Hepatocyte (in vitro differentiated cells): Measurements from ENCODE around the gene CMIP. TPM values are rescaled to one million over a fixed set of nuclear protein-coding genes. Genes with fewer than 3 reads are reported as not detected.

ENCODE experiments used
- DNase-seq: peaks from one replicate; pipeline ENCODE4 v3.0.0-alpha.2; 2016; ENCODE audit warnings: low spot score
- H2AFZ ChIP-seq: fragments of 200-600 bp; sonication (generic); 2 replicates; pipeline ENCODE4 v1.6.0; 2016; ENCODE audit warnings: antibody characterized with exemption, mild to moderate bottlenecking
- H3K27ac ChIP-seq: fragments of 200-600 bp; sonication (generic); 2 replicates; pipeline ENCODE4 v1.5.1; 2016; ENCODE audit warnings: mild to moderate bottlenecking
- H3K27me3 ChIP-seq: fragments of 200-600 bp; sonication (generic); 2 replicates; pipeline ENCODE4 v1.6.1; 2016
- H3K36me3 ChIP-seq: fragments of 200-600 bp; sonication (generic); replicated peaks from 2 replicates; pipeline ENCODE4 v1.5.1; 2016; ENCODE audit warnings: low read depth; ENCODE audit not compliant: insufficient read depth
- H3K4me1 ChIP-seq: fragments of 200-600 bp; sonication (generic); 2 replicates; pipeline ENCODE4 v1.5.1; 2016; ENCODE audit warnings: mild to moderate bottlenecking, moderate library complexity; ENCODE audit not compliant: insufficient read depth
- H3K4me2 ChIP-seq: fragments of 200-600 bp; sonication (generic); 2 replicates; pipeline ENCODE4 v1.6.0; 2016
- H3K4me3 ChIP-seq: fragments of 200-600 bp; sonication (generic); 2 replicates; pipeline ENCODE4 v1.5.1; 2016; ENCODE audit warnings: mild to moderate bottlenecking
- H3K79me2 ChIP-seq: fragments of 200-600 bp; sonication (generic); 2 replicates; pipeline ENCODE4 v1.6.0; 2017; ENCODE audit warnings: mild to moderate bottlenecking
- H3K9me2 ChIP-seq: fragments of 200-600 bp; sonication (generic); replicated peaks from 2 replicates; pipeline ENCODE4 v1.6.0; 2017; ENCODE audit warnings: mild to moderate bottlenecking; ENCODE audit not compliant: insufficient read depth
- H3K9me3 ChIP-seq: fragments of 200-600 bp; sonication (generic); 2 replicates; pipeline ENCODE4 v1.5.1; 2016; ENCODE audit warnings: low read depth, mild to moderate bottlenecking
- H4K20me1 ChIP-seq: fragments of 200-600 bp; sonication (generic); 2 replicates; pipeline ENCODE4 v1.6.0; 2016; ENCODE audit warnings: mild to moderate bottlenecking; ENCODE audit not compliant: insufficient read depth, poor library complexity, severe bottlenecking
- EZH2 ChIP-seq: fragments of 200-600 bp; sonication (generic); IDR thresholded peaks from 2 replicates; pipeline ENCODE4 v1.6.1; 2016; ENCODE audit warnings: antibody characterized with exemption, mild to moderate bottlenecking, borderline replicate concordance
- EZH2phosphoT487 ChIP-seq: fragments of 200-600 bp; sonication (generic); IDR thresholded peaks from one replicate; pipeline ENCODE4 v1.6.1; 2018; ENCODE audit warnings: antibody characterized with exemption, mild to moderate bottlenecking, low read depth, moderate library complexity; ENCODE audit not compliant: unreplicated experiment, severe bottlenecking
- WGBS: methylation state at CpG from one replicate; pipeline ENCODE4 v1.1.6; 2016; ENCODE audit warnings: low lambda C conversion rate; ENCODE audit errors: missing lambda C conversion rate; 5-methylcytosine and 5-hydroxymethylcytosine counted together
- polyA plus RNA-seq: library from polyadenylated mRNA; unstranded; fragments of >200 nt; fragmentation: Nextera tagmentation; extraction: Ambion mirVana; gene quantifications from 2 replicates; pipeline ENCODE4 v1.2.1, GENCODE V29; 2016
- total RNA-seq: library from RNA; depleted of rRNA; stranded (reverse); fragments of >200 nt; gene quantifications from 2 replicates; pipeline ENCODE4 v1.2.3, GENCODE V29; 2014
- TF ChIP-seq, protein P1 (sequence below): fragments of 200-600 bp; sonication (generic); IDR thresholded peaks from 2 replicates; pipeline ENCODE4 v1.5.1; 2016; ENCODE audit warnings: antibody characterized with exemption, mild to moderate bottlenecking; ENCODE audit not compliant: poor library complexity

The CMIP gene
- total and polyA plus RNA-seq, 2 experiments from 2014 or later: 5.8 to 17.8 TPM

DNA sequence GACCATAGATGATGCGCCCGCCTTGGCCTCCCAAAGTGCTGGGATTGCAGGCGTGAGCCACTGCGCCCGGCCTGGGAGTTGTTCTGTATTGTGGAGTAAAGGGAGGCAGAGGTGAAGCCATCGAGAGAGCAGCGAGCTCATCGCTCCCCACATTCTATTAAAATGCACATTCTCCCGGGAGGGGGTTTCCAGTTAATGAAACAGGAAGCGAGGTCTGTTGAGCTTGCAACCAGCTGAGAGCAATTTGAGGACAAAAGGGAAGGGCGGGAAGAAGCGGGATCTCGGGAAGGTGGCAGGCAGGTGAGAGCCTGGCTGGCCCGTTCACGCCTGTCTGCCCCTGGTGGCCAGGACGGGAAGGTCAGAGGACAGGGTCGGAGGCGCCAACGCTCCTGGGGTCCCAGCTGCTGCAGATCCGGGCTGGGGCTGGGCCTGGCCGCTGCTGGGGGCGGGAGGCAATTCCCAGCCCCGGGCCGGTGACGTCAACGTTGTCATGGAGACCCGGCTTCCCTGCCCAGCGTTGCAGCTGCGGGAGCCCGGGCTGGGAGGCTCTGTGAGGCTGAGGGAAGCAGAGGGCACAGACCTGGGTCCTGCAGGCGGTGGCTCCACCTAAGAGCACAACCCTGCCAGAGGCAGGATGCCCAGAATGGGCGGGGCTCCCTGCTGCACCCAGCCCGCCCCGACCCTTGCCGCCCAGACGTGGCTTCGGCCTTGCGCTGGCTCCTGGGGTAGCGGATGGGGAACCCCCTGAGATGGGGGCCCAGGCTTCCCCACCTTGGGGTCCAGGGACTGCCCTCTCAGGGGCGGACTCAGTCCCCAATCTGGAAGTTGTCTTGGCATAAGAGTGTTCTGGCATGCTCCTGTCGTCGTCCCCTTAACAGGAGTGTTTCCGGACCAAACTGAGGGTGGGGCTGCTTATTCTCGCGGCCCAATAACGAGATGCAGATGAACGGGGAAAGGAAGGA, 285.8 kb downstream of the CMIP start:
- no peak for TF ChIP-seq EZH2
- TF ChIP-seq, protein P1, sequence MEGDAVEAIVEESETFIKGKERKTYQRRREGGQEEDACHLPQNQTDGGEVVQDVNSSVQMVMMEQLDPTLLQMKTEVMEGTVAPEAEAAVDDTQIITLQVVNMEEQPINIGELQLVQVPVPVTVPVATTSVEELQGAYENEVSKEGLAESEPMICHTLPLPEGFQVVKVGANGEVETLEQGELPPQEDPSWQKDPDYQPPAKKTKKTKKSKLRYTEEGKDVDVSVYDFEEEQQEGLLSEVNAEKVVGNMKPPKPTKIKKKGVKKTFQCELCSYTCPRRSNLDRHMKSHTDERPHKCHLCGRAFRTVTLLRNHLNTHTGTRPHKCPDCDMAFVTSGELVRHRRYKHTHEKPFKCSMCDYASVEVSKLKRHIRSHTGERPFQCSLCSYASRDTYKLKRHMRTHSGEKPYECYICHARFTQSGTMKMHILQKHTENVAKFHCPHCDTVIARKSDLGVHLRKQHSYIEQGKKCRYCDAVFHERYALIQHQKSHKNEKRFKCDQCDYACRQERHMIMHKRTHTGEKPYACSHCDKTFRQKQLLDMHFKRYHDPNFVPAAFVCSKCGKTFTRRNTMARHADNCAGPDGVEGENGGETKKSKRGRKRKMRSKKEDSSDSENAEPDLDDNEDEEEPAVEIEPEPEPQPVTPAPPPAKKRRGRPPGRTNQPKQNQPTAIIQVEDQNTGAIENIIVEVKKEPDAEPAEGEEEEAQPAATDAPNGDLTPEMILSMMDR: peak; percentile 63
- H3K79me2 ChIP-seq: no peaks in the 10 kb centered on the region
- H3K27ac ChIP-seq: peak overlapping the region; percentile 68
- peak overlapping the region; percentile 53 for H2AFZ ChIP-seq
- H3K36me3 ChIP-seq: no peaks in the 10 kb centered on the region
- WGBS: 19% methylated on average over 47 of the region's 47 CpGs
- H3K27me3 ChIP-seq: no peaks in the 10 kb centered on the region
- peaks cover 10% of the 10 kb centered on the region for H3K4me1 ChIP-seq
- H4K20me1 ChIP-seq: no peaks in the 10 kb centered on the region
- H3K9me2 ChIP-seq: no peaks in the 10 kb centered on the region
- H3K4me2 ChIP-seq: peak overlapping the region; percentile 83
- H3K9me3 ChIP-seq: no peaks in the 10 kb centered on the region
- no peak overlapping the region for H3K4me3 ChIP-seq
- DNase-seq: peak; percentile 90

DNA sequence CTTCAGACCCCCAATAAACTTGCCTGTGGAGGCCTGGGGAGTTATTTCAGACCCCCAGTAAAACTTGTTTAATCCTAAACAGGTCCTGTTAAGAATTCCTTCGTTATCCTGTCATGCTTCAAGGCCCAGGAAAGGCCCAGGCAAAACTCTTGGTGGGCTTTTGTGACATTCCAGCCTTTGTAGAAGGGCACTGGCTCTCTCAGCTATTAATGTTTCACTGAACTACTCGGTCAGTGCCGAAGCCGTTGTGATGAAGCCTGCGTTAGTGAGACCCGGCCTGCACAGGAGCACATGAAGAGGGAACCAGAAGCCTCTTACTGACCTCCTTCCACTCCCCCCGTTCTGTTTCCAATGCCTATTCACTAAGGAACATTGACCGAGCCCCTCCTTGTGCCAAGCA, 287.0 kb downstream of the CMIP start:
- TF ChIP-seq, protein P1: no peak
- TF ChIP-seq EZH2 (no peak), EZH2phosphoT487 (no peak)
- DNase-seq: no peak
- Histone ChIP-seq H3K27ac (no peak overlapping the region), H3K79me2 (no peaks in the 10 kb centered on the region), H3K4me3 (no peak overlapping the region), H3K4me1 (peaks cover 10% of the 10 kb centered on the region), H4K20me1 (no peaks in the 10 kb centered on the region), H3K4me2 (no peak overlapping the region), H3K9me2 (no peaks in the 10 kb centered on the region), H3K9me3 (no peaks in the 10 kb centered on the region), H3K36me3 (no peaks in the 10 kb centered on the region), H2AFZ (no peak overlapping the region), H3K27me3 (no peaks in the 10 kb centered on the region)
- 60% methylated on average over 8 of the region's 8 CpGs for WGBS

DNA sequence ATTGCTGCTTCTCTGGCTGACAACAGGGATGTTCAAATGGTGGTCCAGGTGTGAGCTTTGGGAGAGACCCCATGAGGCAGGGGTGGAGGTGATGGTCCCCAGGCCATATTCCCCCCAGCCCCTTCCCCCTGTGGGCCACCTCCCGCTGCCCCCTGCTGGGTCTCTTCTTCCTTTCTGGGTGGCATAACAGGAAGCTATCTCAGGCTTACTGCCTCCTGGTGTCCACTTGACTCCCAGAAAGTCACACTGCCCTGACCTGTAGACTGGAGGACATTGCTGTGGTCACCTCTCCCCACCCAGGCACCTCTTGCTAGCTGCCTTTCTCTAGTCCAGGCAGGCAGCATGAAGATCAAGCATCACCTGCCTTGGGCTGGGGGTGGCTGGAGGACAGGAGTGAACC, 288.1 kb downstream of the CMIP start:
- H3K79me2 ChIP-seq: no peaks in the 10 kb centered on the region
- H3K9me2 ChIP-seq: no peaks in the 10 kb centered on the region
- H3K27me3 ChIP-seq: no peaks in the 10 kb centered on the region
- H3K27ac ChIP-seq: no peak overlapping the region
- no peaks in the 10 kb centered on the region for H4K20me1 ChIP-seq
- TF ChIP-seq, protein P1: no peak
- TF ChIP-seq EZH2 (no peak), EZH2phosphoT487 (no peak)
- no peak for DNase-seq
- no peak overlapping the region for H3K4me3 ChIP-seq
- no peaks in the 10 kb centered on the region for H3K36me3 ChIP-seq
- H3K4me2 ChIP-seq: no peak overlapping the region
- peaks cover 10% of the 10 kb centered on the region for H3K4me1 ChIP-seq
- no peak overlapping the region for H2AFZ ChIP-seq
- 100% methylated on average over 1 of the region's 1 CpG for WGBS
- no peaks in the 10 kb centered on the region for H3K9me3 ChIP-seq
